B cell (primary cell): ENCODE data around the gene SLC27A3. TPM values are rescaled to one million over a fixed set of nuclear protein-coding genes. Genes with fewer than 3 reads are reported as not detected.

ENCODE experiments used
- ATAC-seq: fragments of 200-7000 bp; cut with Tn5 transposase; one replicate; pipeline ENCODE4 v1.10.0; 2021; ENCODE audit warnings: low read depth, mild to moderate bottlenecking, moderate number of reproducible peaks, moderate library complexity
- CTCF ChIA-PET: fragments of 350-600 bp; sonication (Branson Sonifier 250); formaldehyde crosslinking; loops from one replicate; lab custom pipeline; 2021; ENCODE audit warnings: antibody characterized with exemption, inconsistent platforms; lab: Charles Lee
- POLR2A ChIA-PET: fragments of 350-600 bp; sonication (Branson Sonifier 250); formaldehyde crosslinking; loops from one replicate; lab custom pipeline; 2021; ENCODE audit warnings: antibody characterized with exemption; lab: Charles Lee
- DNase-seq: peaks from one replicate; pipeline ENCODE4 v3.0.0; 2013
- H2AFZ ChIP-seq: 2 replicates; pipeline ENCODE4 v1.6.1; 2012; ENCODE audit warnings: mild to moderate bottlenecking, low read depth, low read length; ENCODE audit not compliant: insufficient read depth, poor library complexity, severe bottlenecking
- H3K27ac ChIP-seq, 2 donors: 1 replicate in 1 of 2; 2 replicates in 1 of 2; pipeline ENCODE4 v1.5.1; 2012 to 2013; ENCODE audit warnings: low read length in 2 of 2, mild to moderate bottlenecking in 2 of 2, moderate library complexity in 1 of 2
- H3K27me3 ChIP-seq, 4 experiments: fragments of 200-600 bp in 1 of 4; sonication (generic) in 1 of 4; replicated peaks in 1 of 4; 1 replicate in 2 of 4; 2 replicates in 2 of 4; pipeline versions ENCODE4 v1.6.1 to v1.7.0; 2013 to 2016; ENCODE audit warnings: low read length in 3 of 4, mild to moderate bottlenecking in 2 of 4, mixed read lengths in 1 of 4, moderate library complexity in 1 of 4; ENCODE audit not compliant: insufficient read depth in 4 of 4, control insufficient read depth in 3 of 4; ENCODE audit errors: control extremely low read depth in 1 of 4
- H3K36me3 ChIP-seq, 2 experiments: replicated peaks in 1 of 2; 1 replicate in 1 of 2; 2 replicates in 1 of 2; pipeline versions ENCODE4 v1.6.1 to v1.7.1; 2013; ENCODE audit warnings: low read length in 1 of 2; ENCODE audit not compliant: insufficient read depth in 2 of 2, control insufficient read depth in 1 of 2; ENCODE audit errors: control extremely low read depth in 1 of 2, extremely low read depth in 1 of 2
- H3K4me1 ChIP-seq, 2 donors: fragments of 200-600 bp in 1 of 2; sonication (generic) in 1 of 2; 1 replicate in 1 of 2; 2 replicates in 1 of 2; pipeline versions ENCODE4 v1.5.1 to v1.6.1; 2013 to 2017; ENCODE audit warnings: low read length in 2 of 2; ENCODE audit not compliant: control insufficient read depth in 2 of 2, insufficient read depth in 2 of 2
- H3K4me2 ChIP-seq: replicated peaks from 2 replicates; pipeline ENCODE3; 2012; ENCODE audit warnings: mild to moderate bottlenecking, low read depth, low read length; ENCODE audit not compliant: poor library complexity, severe bottlenecking
- H3K4me3 ChIP-seq, 5 experiments: fragments of 200-600 bp in 1 of 5; sonication (generic) in 1 of 5; 1 replicate in 3 of 5; 2 replicates in 2 of 5; pipeline versions ENCODE4 v1.5.1 to v1.7.0; 2011 to 2016; ENCODE audit warnings: low read length in 4 of 5, mild to moderate bottlenecking in 4 of 5, low read depth in 2 of 5, control low read depth in 1 of 5, moderate library complexity in 1 of 5; ENCODE audit not compliant: insufficient read depth in 1 of 5; ENCODE audit errors: control extremely low read depth in 1 of 5, extremely low read depth in 1 of 5
- H3K79me2 ChIP-seq: fragments of 200-600 bp; sonication (generic); one replicate; pipeline ENCODE4 v1.6.0; 2016; ENCODE audit warnings: low read length; ENCODE audit not compliant: control insufficient read depth, insufficient read depth
- H3K9ac ChIP-seq: fragments of 200-600 bp; sonication (generic); 2 replicates; pipeline ENCODE4 v1.6.1; 2017; ENCODE audit warnings: mild to moderate bottlenecking, low read length, moderate library complexity
- H3K9me3 ChIP-seq, 3 donors: one replicate each; pipeline versions ENCODE4 v1.6.1 to v1.7.1; 2013; ENCODE audit warnings: low read length in 2 of 3; ENCODE audit not compliant: control insufficient read depth in 2 of 3, insufficient read depth in 1 of 3; ENCODE audit errors: control extremely low read depth in 1 of 3
- H4K20me1 ChIP-seq: 2 replicates; pipeline ENCODE4 v1.6.0; 2012; ENCODE audit warnings: mild to moderate bottlenecking, low read length; ENCODE audit not compliant: insufficient read depth, control insufficient read depth, poor library complexity, severe bottlenecking
- H3K27ac Mint-ChIP-seq: one replicate; pipeline ENCODE4 v1.8.0; 2021; ENCODE audit warnings: mixed read lengths
- H3K27me3 Mint-ChIP-seq: one replicate; pipeline ENCODE4 v1.8.0; 2021; ENCODE audit warnings: mixed read lengths
- H3K4me1 Mint-ChIP-seq: one replicate; pipeline ENCODE4 v1.8.0; 2021; ENCODE audit warnings: mixed read lengths
- H3K4me3 Mint-ChIP-seq: one replicate; pipeline ENCODE4 v1.8.0; 2021; ENCODE audit warnings: mixed read lengths
- H3K9me3 Mint-ChIP-seq: one replicate; pipeline ENCODE4 v1.8.0; 2022; ENCODE audit warnings: mixed read lengths; ENCODE audit not compliant: insufficient read depth
- CTCF ChIP-seq: fragments of 200-600 bp; IDR thresholded peaks from one replicate; pipeline ENCODE4 v1.8.0; 2022; ENCODE audit warnings: antibody characterized with exemption, mild to moderate bottlenecking
- EZH2 ChIP-seq: IDR thresholded peaks from 2 replicates; pipeline ENCODE4 v1.6.1; 2012; ENCODE audit warnings: borderline replicate concordance, low read depth, mild to moderate bottlenecking, moderate library complexity, low read length; ENCODE audit not compliant: insufficient read depth, poor library complexity, severe bottlenecking
- WGBS: methylation state at CpG from one replicate; pipeline ENCODE4 v1.1.5; 2013; ENCODE audit warnings: missing lambda C conversion rate; ENCODE audit not compliant: insufficient coverage; 5-methylcytosine and 5-hydroxymethylcytosine counted together
- intact Hi-C: fragments of 100-400 bp; cut with micrococcal nuclease; formaldehyde crosslinking; loops from one replicate; pipeline ENCODE4 v1.10.0; 2022
- polyA plus RNA-seq: library from polyadenylated mRNA; depleted of rRNA; stranded (reverse); fragments of >200 nt; gene quantifications from 2 replicates; pipeline ENCODE4 v1.2.3, GENCODE V29; 2012
- total RNA-seq, 2 donors: library from RNA; stranded (reverse); fragments of 120-200 nt in 1 of 2; gene quantifications; 1 replicate in 1 of 2; 2 replicates in 1 of 2; pipeline versions ENCODE4 v1.2.3 to v1.2.4, GENCODE V29; 2013 to 2022

Gene SLC27A3
- total and polyA plus RNA-seq, 2 donors (not counting 1 experiment from before 2014, with no cell fraction given) = 15.6 to 19.4 TPM

- Histone ChIP-seq H3K27me3 (no peaks in the 10 kb centered on the region), H3K4me2 (no peak overlapping the region), H3K9me3 (no peaks in the 10 kb centered on the region), H3K4me1 (peaks cover 15 to 34% of the 10 kb centered on the region in 2 donors), H4K20me1 (no peaks in the 10 kb centered on the region), H3K27ac (no peak overlapping the region), H3K9ac (no peak overlapping the region), H2AFZ (no peak overlapping the region), H3K36me3 (peaks cover 0 to 4% of the 10 kb centered on the region in 2 experiments), H3K4me3 (no peak overlapping the region), H3K79me2 (peaks cover 18% of the 10 kb centered on the region)
- ChIA-PET POLR2A (no interaction called here), CTCF (interaction anchor here (5.4 to 6.6 kb wide), 2 partner anchors 185 to 186 kb away, joined by 39 to 103 read pairs; partner anchors contain the start of gene RAB13)
- no peak overlapping the region for H3K4me3 Mint-ChIP-seq
- H3K9me3 Mint-ChIP-seq = no peaks in the 10 kb centered on the region
- no peaks in the 10 kb centered on the region for H3K27me3 Mint-ChIP-seq
- WGBS = 100% methylated on average over 4 of the region's 7 CpGs
- ATAC-seq (no peak), DNase-seq (no peak)
- intact Hi-C loops = no loop called here
- peaks cover 30% of the 10 kb centered on the region for H3K4me1 Mint-ChIP-seq
- H3K27ac Mint-ChIP-seq = peak overlapping the region; percentile 26
- TF ChIP-seq CTCF = no peak
- no peak for TF ChIP-seq EZH2
These were observed 25.3 kb downstream of the SLC27A3 start for GRCh38 chr1:153800516-153800915.

GRCh38 chr1:153801028-153801625 is 25.9 kb downstream of the SLC27A3 start:
- Mint-ChIP-seq H3K27me3 (no peaks in the 10 kb centered on the region), H3K27ac (no peak overlapping the region), H3K4me1 (peaks cover 36% of the 10 kb centered on the region), H3K4me3 (no peak overlapping the region), H3K9me3 (no peaks in the 10 kb centered on the region)
- Histone ChIP-seq H3K4me2 (no peak overlapping the region), H3K9ac (no peak overlapping the region), H3K9me3 (no peaks in the 10 kb centered on the region), H3K4me3 (no peak overlapping the region), H3K27ac (no peak overlapping the region), H4K20me1 (no peaks in the 10 kb centered on the region), H2AFZ (no peak overlapping the region), H3K4me1 (peaks cover 21 to 41% of the 10 kb centered on the region in 2 donors), H3K27me3 (no peaks in the 10 kb centered on the region), H3K36me3 (peaks cover 0 to 4% of the 10 kb centered on the region in 2 experiments), H3K79me2 (peaks cover 18% of the 10 kb centered on the region)
- DNase-seq (no peak), ATAC-seq (no peak)
- intact Hi-C loops = no loop called here
- WGBS = 96% methylated on average over 4 of the region's 6 CpGs
- ChIA-PET CTCF (interaction anchor here (0.9 to 5.4 kb wide), 2 partner anchors 145 to 185 kb away, joined by 3 to 39 read pairs; partner anchors contain the start of gene RAB13), POLR2A (no interaction called here)
- no peak for TF ChIP-seq CTCF
- no peak for TF ChIP-seq EZH2
